Testis (tissue), 2 donors: ENCODE results near the gene PUM1.

ENCODE experiments used
- CTCF ChIP-seq, 3 experiments: fragments of 450-650 bp in 2 of 3; fragments of 200-600 bp in 1 of 3; sonication (generic) in 1 of 3; IDR thresholded peaks; one replicate each; pipeline ENCODE4 v1.5.1; 2016 to 2019; ENCODE audit warnings: antibody characterized with exemption in 3 of 3, mild to moderate bottlenecking in 2 of 3, moderate library complexity in 1 of 3
- POLR2A ChIP-seq: fragments of 450-650 bp; IDR thresholded peaks from one replicate; pipeline ENCODE4 v1.6.1; 2017; ENCODE audit warnings: antibody characterized with exemption, mild to moderate bottlenecking, moderate library complexity

- TF ChIP-seq CTCF (IDR thresholded peaks at IDR 0.05) (no peak), POLR2A (no peak)
These were observed 77.5 kb downstream of the PUM1 start for GRCh38 chr1:30988045-30988444.
